Mucosa of descending colon (tissue), 3 donors: ENCODE measurements around the gene CCR8. TPM values are rescaled to one million over a fixed set of nuclear protein-coding genes. Genes with fewer than 3 reads are reported as not detected.

Experiments used
- ATAC-seq: fragments of 200-7000 bp; cut with Tn5 transposase; one replicate; pipeline ENCODE4 v1.9.1; 2020; ENCODE audit warnings: mild to moderate bottlenecking, moderate library complexity
- DNase-seq, 3 donors: peaks; one replicate each; pipeline ENCODE4 v3.0.0-alpha.2; 2020
- H3K36me3 ChIP-seq: fragments of 200-600 bp; one replicate; pipeline ENCODE4 v1.8.0; 2021; ENCODE audit warnings: low read depth, mild to moderate bottlenecking
- H3K4me1 ChIP-seq: fragments of 200-600 bp; one replicate; pipeline ENCODE4 v1.8.0; 2021; ENCODE audit warnings: low read depth, mild to moderate bottlenecking
- H3K4me3 ChIP-seq: fragments of 200-600 bp; one replicate; pipeline ENCODE4 v1.8.0; 2021; ENCODE audit warnings: mild to moderate bottlenecking
- H3K9me3 ChIP-seq: fragments of 200-600 bp; one replicate; pipeline ENCODE4 v1.8.0; 2021; ENCODE audit warnings: mild to moderate bottlenecking
- intact Hi-C, 2 donors: fragments of 100-400 bp; cut with DNase I in 1 of 2; cut with micrococcal nuclease in 1 of 2; formaldehyde crosslinking; loops; one replicate each; pipeline versions ENCODE4 v1.11.0 to v1.11.1; 2022; cut with DNase I, micrococcal nuclease
- total RNA-seq, 3 donors: library from RNA; stranded (reverse); fragmentation: NEBNext Ultra II Directional in 2 of 3; extraction: Animal tissue kit (Norgen Biotek cat#: 25700) in 2 of 3; gene quantifications; one replicate each; pipeline versions ENCODE4 v1.2.1 to v1.2.4, GENCODE V29; 2021 to 2023
- TF ChIP-seq, protein P1 (sequence below): fragments of 200-600 bp; IDR thresholded peaks from one replicate; pipeline ENCODE4 v1.8.0; 2022; ENCODE audit warnings: antibody characterized with exemption, mild to moderate bottlenecking
- donor health status: DM: no; HTN: no; CAD: no; lungs with moderate emphysema.
- donor health status: DM: no; HTN: no; CAD: no.
- donor health status: DM: no; HTN: yes; CAD: no.

CCR8 gene
- total RNA-seq, 3 donors from 2014 or later, result 0.36 TPM; not detected in 2

- no peaks in the 10 kb centered on the region for H3K4me1 ChIP-seq
- intact Hi-C loops, result loop anchor here (5.0 to 10.0 kb wide), 2 partner anchors 162 to 164 kb away; no protein-coding TSS in a partner anchor
- TF ChIP-seq, protein P1, sequence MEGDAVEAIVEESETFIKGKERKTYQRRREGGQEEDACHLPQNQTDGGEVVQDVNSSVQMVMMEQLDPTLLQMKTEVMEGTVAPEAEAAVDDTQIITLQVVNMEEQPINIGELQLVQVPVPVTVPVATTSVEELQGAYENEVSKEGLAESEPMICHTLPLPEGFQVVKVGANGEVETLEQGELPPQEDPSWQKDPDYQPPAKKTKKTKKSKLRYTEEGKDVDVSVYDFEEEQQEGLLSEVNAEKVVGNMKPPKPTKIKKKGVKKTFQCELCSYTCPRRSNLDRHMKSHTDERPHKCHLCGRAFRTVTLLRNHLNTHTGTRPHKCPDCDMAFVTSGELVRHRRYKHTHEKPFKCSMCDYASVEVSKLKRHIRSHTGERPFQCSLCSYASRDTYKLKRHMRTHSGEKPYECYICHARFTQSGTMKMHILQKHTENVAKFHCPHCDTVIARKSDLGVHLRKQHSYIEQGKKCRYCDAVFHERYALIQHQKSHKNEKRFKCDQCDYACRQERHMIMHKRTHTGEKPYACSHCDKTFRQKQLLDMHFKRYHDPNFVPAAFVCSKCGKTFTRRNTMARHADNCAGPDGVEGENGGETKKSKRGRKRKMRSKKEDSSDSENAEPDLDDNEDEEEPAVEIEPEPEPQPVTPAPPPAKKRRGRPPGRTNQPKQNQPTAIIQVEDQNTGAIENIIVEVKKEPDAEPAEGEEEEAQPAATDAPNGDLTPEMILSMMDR, result no peak
- no peaks in the 10 kb centered on the region for H3K9me3 ChIP-seq
- H3K4me3 ChIP-seq, result no peak overlapping the region
- H3K36me3 ChIP-seq, result no peaks in the 10 kb centered on the region
- ATAC-seq, result no peak
- no peak for DNase-seq
Measured at GRCh38 chr3:39289107-39289506, 40.4 kb upstream of the CCR8 start.

DNA sequence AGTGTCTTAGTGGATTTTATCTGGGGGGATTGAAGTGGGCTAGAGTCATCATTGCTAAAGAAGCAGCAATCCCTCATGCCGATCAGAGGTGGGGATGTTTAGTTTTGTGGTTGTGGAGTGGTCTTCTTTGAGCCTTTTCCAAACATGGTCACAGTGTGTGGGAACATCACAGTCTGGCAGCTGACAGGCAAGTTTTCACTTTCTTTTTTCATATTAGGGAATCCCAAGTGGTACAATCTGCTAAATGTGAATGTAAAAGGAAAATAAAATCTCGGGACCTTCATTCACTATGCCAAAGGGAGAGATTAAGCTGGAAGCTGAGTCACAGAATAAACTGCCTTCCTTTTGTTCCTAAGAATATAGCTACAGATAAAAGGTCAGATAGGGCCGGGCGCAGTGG, 39.3 kb upstream of the CCR8 start:
- Histone ChIP-seq H3K9me3 (no peaks in the 10 kb centered on the region), H3K36me3 (no peaks in the 10 kb centered on the region), H3K4me3 (no peak overlapping the region), H3K4me1 (no peaks in the 10 kb centered on the region)
- TF ChIP-seq, protein P1, result no peak
- intact Hi-C loops, result loop anchor here (5.0 to 10.0 kb wide), 2 partner anchors 95 to 103 kb away; partner anchors contain the start of gene SLC25A38 (in 1 of the 2)
- ATAC-seq, result peak; percentile 68
- DNase-seq, result peak in 1 of 3 donors; percentile 21

GRCh38 chr3:39291903-39292329, 37.6 kb upstream of the CCR8 start:
- Histone ChIP-seq H3K36me3 (no peaks in the 10 kb centered on the region), H3K4me1 (no peaks in the 10 kb centered on the region), H3K4me3 (no peak overlapping the region), H3K9me3 (no peaks in the 10 kb centered on the region)
- intact Hi-C loops, result loop anchor here (5.0 to 10.0 kb wide), 2 partner anchors 93 to 105 kb away; partner anchors contain the start of gene SLC25A38 (in 1 of the 2)
- TF ChIP-seq, protein P1, result peak; percentile 88
- DNase-seq, result peak in 2 of 3 donors; percentile 77 to 82
- peak; percentile 72 for ATAC-seq

GRCh38 chr3:39292961-39293360, 36.5 kb upstream of the CCR8 start:
- no peaks in the 10 kb centered on the region for H3K9me3 ChIP-seq
- TF ChIP-seq, protein P1, result no peak
- no peak overlapping the region for H3K4me3 ChIP-seq
- H3K36me3 ChIP-seq, result no peaks in the 10 kb centered on the region
- no peaks in the 10 kb centered on the region for H3K4me1 ChIP-seq
- DNase-seq (no peak), ATAC-seq (no peak)
- intact Hi-C loops, result loop anchor here (5.0 to 10.0 kb wide), 2 partner anchors 92 to 106 kb away; partner anchors contain the start of gene SLC25A38 (in 1 of the 2)

GRCh38 chr3:39294446-39295183, 34.9 kb upstream of the CCR8 start:
- Histone ChIP-seq H3K36me3 (no peaks in the 10 kb centered on the region), H3K4me3 (no peak overlapping the region), H3K4me1 (no peaks in the 10 kb centered on the region), H3K9me3 (peaks cover 6% of the 10 kb centered on the region)
- intact Hi-C loops, result loop anchor here (5.0 to 10.0 kb wide), 2 partner anchors 90 to 107 kb away; partner anchors contain the start of gene SLC25A38 (in 1 of the 2)
- ATAC-seq (no peak), DNase-seq (no peak)
- TF ChIP-seq, protein P1, result no peak
